Lower leg skin (tissue), 4 donors: ENCODE results near the gene RACGAP1. TPM values are rescaled to one million over a fixed set of nuclear protein-coding genes. Genes with fewer than 3 reads are reported as not detected.

ENCODE experiments used
- DNase-seq, 2 donors: peaks; one replicate each; pipeline ENCODE4 v3.0.0-alpha.2; 2019; ENCODE audit warnings: low spot score in 2 of 2
- H3K4me3 ChIP-seq: fragments of 200-600 bp; sonication (generic); 2 replicates; pipeline ENCODE4 v1.5.1; 2017; ENCODE audit warnings: mild to moderate bottlenecking, low read depth; ENCODE audit not compliant: poor library complexity, severe bottlenecking
- CTCF ChIP-seq, 3 donors: fragments of 450-650 bp; IDR thresholded peaks; one replicate each; pipeline ENCODE4 v1.5.1; 2016; ENCODE audit warnings: antibody characterized with exemption in 3 of 3, mild to moderate bottlenecking in 3 of 3, moderate library complexity in 2 of 3
- POLR2A ChIP-seq, 2 donors: fragments of 450-650 bp; IDR thresholded peaks; one replicate each; pipeline ENCODE4 v1.6.1; 2016 to 2017; ENCODE audit warnings: antibody characterized with exemption in 2 of 2, mild to moderate bottlenecking in 1 of 2, moderate library complexity in 1 of 2
- WGBS, 2 donors: methylation state at CpG; one replicate each; pipeline ENCODE4 v1.1.5; 2018; 5-methylcytosine and 5-hydroxymethylcytosine counted together
- intact Hi-C: fragments of 100-400 bp; cut with DNase I; formaldehyde crosslinking; loops from one replicate; pipeline ENCODE4 v1.15.0; 2023; ENCODE audit warnings: low total_unique reads
- total RNA-seq, 4 donors: library from RNA; depleted of rRNA; stranded (reverse); fragments of >200 nt; gene quantifications; one replicate each; pipeline ENCODE4 v1.1.0, GENCODE V29; 2016

Gene RACGAP1
- total RNA-seq, 4 donors from 2014 or later: 11.6 to 16.8 (median 15.9) TPM

DNA sequence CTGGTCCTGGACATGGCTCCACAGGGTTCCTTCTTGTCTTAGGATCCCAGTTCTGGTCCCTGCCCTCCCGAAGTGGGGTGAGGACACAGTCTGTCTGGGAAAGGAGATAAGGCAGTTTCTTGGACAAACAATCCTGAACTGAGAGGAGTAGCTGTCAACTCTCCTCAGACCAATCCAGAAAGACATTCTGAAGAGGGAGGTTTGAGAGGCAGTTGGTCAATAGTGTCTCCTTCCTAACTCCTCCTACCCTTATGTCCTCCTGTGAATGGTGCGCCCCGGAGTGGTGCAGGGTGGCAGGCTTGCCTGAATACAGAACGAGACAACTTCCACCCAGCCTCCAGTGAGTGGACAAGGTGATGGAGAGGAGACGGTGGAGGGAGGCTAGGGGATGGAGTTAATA is 16.7 kb upstream of the RACGAP1 start:
- no peak overlapping the region for H3K4me3 ChIP-seq
- intact Hi-C loops: no loop called here
- no peak for TF ChIP-seq POLR2A (IDR thresholded peaks at IDR 0.05)
- DNase-seq: no peak
- 84 to 88% methylated on average over 5 of the region's 5 CpGs for WGBS, 2 donors

GRCh38 chr12:50041062-50041860 is 16.0 kb upstream of the RACGAP1 start:
- intact Hi-C loops: no loop called here
- TF ChIP-seq CTCF (IDR thresholded peaks at IDR 0.05) (no peak), POLR2A (IDR thresholded peaks at IDR 0.05) (no peak)
- peak in 1 of 2 donors; percentile 61 for DNase-seq
- WGBS, 2 donors: 81 to 83% methylated on average over 15 of the region's 15 CpGs
- no peak overlapping the region for H3K4me3 ChIP-seq

DNA sequence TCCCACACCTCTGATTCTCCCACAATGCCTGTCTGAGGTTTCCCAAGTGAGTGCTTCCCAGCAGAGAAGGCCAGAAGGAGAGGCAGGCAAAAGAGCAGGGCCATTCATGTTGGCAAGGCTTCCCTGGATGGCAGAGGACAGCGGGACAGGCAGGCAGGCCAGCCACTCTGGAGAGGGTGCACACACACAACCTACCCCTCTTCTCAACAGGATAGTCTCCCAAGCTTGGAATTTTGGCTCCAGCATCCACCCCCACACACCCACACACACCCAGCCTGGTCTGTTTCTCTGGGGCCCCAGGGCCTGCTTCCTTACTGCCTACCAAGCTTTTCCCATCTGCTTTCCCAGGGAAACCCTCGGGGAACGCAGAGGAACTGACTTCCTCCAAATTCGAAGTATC is 15.4 kb upstream of the RACGAP1 start:
- no peak overlapping the region for H3K4me3 ChIP-seq
- WGBS, 2 donors: 53 to 54% methylated on average over 4 of the region's 4 CpGs
- intact Hi-C loops: no loop called here
- no peak for TF ChIP-seq CTCF (IDR thresholded peaks at IDR 0.05)
- TF ChIP-seq POLR2A (IDR thresholded peaks at IDR 0.05): no peak
- no peak for DNase-seq

- H3K4me3 ChIP-seq: no peak overlapping the region
- DNase-seq: peak; percentile 72 to 97
- 47 to 49% methylated on average over 9 of the region's 9 CpGs for WGBS, 2 donors
- intact Hi-C loops: no loop called here
- no peak for TF ChIP-seq POLR2A (IDR thresholded peaks at IDR 0.05)
- TF ChIP-seq CTCF (IDR thresholded peaks at IDR 0.05): peak in 1 of 3 donors; percentile 78
These were observed 14.0 kb upstream of the RACGAP1 start for GRCh38 chr12:50039151-50039835.

- H3K4me3 ChIP-seq: no peak overlapping the region
- intact Hi-C loops: no loop called here
- DNase-seq: peak in 1 of 2 donors; percentile 26
- WGBS, 2 donors: 93 to 95% methylated on average over 4 of the region's 4 CpGs
- TF ChIP-seq CTCF (IDR thresholded peaks at IDR 0.05) (no peak), POLR2A (IDR thresholded peaks at IDR 0.05) (no peak)
These were observed 13.0 kb upstream of the RACGAP1 start for GRCh38 chr12:50038336-50038735.

DNA sequence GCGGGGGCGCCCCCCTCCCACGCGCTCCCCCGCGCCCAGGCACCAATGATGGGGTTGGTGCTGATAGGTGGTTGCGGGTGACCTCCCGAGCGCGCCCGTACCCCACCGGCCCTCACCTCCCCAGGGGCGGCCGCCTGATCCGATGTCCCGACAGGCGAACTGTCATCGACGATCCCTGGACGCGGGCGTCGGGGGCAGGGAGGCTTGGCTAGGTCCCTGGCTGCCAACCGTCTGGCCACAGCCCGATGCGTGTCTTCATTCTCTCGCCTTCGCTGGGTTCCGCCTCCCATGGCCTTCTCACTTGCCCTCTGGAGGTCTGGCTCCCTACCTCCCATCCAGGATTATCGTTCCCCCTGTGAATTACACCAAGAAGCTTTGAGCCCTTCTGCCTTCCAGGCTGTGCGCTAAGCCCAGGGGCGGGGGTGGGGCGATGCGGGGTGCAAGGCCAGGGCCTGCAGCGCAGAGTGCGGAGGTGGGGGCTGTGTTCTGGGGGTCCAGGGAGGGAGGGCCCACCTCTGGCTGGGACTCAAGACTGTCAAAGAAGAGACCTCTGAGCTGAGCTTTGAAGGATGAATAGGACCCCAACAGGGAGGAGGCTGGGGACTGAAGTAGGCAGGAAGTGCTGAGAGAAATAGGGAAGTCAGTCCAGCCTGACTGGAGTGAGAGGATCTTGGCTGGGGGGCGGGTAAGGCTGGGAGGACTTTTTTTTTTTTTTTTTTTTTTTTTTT is 7.7 kb upstream of the RACGAP1 start:
- H3K4me3 ChIP-seq: no peak overlapping the region
- intact Hi-C loops: no loop called here
- TF ChIP-seq CTCF (IDR thresholded peaks at IDR 0.05) (no peak), POLR2A (IDR thresholded peaks at IDR 0.05) (no peak)
- WGBS, 2 donors: 12 to 21% methylated on average over 34 of the region's 37 CpGs
- DNase-seq: peak in 1 of 2 donors; percentile 86
